Fibroblast of pulmonary artery (primary cell): ENCODE measurements around the gene ERBB4.

Source experiments
- DNase-seq: peaks from one replicate; pipeline ENCODE4 v3.0.0-alpha.2; 2010; ENCODE audit warnings: low read depth
- H3K4me3 ChIP-seq: replicated peaks from 2 replicates; pipeline ENCODE4 v1.5.1; 2011; ENCODE audit warnings: low read depth, mild to moderate bottlenecking, control low read depth, low read length, moderate library complexity
- TF ChIP-seq, protein P1 (sequence below): IDR thresholded peaks from 2 replicates; pipeline ENCODE4 v1.5.1; 2011; ENCODE audit warnings: mild to moderate bottlenecking, control low read depth, low read length, inconsistent platforms; ENCODE audit errors: missing control alignments

ERBB4 gene

DNA sequence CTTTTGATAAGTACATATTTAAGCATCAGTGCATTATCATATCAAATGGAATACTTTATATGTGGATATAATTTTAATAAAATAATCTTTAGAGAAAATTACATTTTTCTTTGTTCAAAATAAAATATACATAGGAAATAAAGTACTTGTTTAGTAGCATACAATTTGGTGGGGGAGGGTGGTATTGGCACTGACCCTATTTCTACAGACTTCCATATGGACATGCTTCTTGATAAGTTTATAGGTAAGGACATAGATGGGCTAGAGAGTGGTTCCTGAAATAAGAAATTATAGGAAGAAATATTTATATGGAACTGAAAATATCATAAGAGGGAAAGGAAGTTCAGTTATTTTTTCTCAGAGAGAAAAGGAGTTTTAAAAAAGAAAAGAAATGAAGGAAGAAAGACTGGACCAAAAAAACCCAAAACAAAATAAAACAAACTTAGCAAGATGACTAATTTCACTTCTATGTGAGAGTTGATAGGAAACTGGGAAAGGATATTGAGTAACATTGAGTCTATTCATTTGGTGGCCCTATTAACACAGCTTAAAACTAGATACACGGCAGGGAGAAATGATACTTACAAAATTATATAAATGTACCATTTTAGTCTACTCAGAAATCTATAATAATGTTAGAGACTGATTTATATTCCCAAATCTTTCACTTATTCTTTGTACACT is 505.9 kb downstream of the ERBB4 start:
- TF ChIP-seq, protein P1, sequence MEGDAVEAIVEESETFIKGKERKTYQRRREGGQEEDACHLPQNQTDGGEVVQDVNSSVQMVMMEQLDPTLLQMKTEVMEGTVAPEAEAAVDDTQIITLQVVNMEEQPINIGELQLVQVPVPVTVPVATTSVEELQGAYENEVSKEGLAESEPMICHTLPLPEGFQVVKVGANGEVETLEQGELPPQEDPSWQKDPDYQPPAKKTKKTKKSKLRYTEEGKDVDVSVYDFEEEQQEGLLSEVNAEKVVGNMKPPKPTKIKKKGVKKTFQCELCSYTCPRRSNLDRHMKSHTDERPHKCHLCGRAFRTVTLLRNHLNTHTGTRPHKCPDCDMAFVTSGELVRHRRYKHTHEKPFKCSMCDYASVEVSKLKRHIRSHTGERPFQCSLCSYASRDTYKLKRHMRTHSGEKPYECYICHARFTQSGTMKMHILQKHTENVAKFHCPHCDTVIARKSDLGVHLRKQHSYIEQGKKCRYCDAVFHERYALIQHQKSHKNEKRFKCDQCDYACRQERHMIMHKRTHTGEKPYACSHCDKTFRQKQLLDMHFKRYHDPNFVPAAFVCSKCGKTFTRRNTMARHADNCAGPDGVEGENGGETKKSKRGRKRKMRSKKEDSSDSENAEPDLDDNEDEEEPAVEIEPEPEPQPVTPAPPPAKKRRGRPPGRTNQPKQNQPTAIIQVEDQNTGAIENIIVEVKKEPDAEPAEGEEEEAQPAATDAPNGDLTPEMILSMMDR, result no peak
- peak; percentile 75 for DNase-seq
- H3K4me3 ChIP-seq, result no peak overlapping the region

DNA sequence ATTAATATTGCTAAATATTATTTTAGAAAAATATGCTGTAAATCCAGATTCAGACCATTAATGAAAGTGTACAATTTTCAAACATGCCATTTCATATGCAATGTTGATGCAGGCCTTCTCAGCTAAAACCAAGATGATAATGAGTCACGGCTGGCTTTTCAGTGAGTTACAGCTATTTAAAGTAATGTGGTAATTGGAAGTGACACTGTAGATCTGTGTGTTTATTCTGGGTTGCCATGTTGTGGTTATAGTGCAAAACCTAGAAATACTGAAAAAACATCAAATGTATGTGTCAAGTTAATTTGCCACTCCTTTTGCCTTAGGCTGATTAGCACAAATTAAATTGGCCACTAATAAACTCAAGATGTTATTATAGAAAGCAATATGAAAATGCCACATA is 506.6 kb downstream of the ERBB4 start:
- DNase-seq, result peak; percentile 54
- TF ChIP-seq, protein P1, result no peak
- H3K4me3 ChIP-seq, result no peak overlapping the region

DNA sequence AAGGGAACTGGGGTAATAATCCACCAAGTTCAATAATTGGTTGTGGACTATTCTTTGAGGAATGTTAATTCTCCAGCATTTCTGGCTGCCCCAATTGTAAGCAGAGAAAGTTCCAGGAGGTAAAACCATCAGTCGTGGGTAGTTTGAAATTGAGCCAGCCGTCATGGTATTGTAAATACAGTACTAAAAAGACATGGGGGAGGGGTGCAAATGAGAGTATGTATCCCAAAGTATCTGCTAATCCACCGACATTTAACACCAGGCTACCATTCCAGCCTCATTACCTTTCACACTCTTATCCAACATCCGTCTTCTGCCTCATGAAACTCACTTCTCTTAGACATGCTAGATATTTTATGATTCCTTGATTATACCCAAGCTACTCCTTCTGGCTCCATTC is 507.9 kb downstream of the ERBB4 start:
- TF ChIP-seq, protein P1, result no peak
- no peak overlapping the region for H3K4me3 ChIP-seq
- DNase-seq, result no peak

DNA sequence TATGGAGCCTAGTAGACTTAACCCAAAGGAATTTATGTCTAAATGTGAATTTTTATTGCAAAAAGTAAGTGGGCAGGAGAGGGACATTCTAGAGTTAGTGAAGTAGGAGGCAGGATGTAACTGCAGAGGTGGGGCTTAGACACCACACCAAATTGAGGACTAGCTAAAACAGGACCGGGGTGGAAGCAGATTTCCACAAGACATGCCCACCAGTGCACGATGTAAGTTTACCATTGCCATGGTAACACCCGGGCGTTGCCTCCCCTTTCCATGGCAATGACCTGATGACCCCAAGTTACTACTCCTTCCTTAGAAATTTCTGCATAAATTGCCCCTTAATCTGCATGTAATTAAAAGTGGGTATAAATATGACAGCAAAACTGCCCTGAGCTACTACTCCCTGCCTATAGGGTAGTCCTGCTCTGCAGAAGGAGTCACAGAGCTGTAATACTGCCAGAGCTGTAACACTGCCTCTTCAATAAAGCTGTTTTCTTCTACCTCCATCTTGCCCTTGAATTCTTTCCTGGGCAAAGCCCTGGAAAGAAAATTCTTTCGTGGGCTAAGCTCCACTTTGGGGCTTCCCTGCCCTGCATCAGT is 509.7 kb downstream of the ERBB4 start:
- no peak overlapping the region for H3K4me3 ChIP-seq
- no peak for DNase-seq
- TF ChIP-seq, protein P1, result no peak

DNA sequence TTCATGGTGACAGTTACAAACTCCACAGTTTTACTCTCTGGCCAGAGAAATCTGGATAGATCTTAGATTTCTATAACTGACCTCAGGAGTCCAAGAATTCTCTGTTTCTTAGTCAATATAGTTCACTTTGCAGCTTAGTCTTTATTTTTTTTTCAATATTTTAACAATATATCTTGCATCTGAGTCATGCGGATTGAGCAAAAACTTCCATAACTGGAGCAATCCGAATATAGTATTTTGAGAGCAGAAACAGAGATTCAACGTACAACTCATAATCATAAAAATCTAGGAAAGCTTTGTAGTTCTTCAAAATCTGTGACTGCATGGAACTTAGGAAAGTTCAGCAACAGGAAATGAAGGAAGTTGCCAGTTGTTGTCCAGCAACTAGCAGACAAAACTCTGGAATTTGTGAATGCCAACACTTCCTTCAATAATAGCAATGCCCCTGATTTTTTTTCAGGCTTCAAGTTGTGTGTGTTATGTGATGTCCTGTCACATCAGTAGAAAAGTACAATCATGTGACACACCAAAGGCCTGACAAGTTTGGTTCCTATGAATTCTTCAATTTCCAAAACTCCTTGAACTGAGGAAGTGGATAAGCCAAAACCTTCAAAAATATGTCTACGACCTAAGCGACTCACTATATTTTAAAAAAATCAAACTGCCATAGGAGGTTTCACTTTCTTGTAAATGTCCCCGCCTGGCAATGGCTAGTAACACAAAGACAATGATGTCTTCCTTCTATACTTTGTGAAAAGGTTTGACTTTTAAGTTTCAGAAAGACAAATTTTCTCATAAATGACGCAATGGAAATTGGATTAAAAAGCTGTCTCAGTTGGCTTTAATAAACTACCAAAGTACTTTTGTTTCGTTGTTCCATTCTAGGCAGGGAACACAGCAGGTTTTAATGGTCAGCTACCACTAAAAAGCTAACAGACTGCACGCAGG is 510.6 kb downstream of the ERBB4 start:
- TF ChIP-seq, protein P1, result no peak
- peak; percentile 59 for DNase-seq
- H3K4me3 ChIP-seq, result no peak overlapping the region

DNA sequence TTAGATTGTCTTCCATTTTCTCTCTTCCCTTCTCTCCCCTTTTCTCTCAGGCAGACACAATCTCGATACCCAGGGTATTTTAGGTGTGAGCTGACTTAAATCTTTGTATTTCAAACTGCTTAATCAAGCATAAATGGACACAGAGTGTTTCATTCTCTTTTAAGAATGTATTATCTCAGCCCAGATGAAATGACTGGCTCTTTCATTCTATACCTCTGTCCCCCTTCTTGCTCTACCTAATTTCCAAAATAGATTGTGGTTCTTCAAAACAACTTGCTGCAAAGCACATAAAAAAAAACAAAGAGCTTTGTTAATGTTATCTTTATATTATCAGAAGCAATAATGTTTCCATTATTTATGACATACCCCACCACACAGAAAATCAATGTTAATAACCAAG is 514.6 kb downstream of the ERBB4 start:
- no peak for DNase-seq
- H3K4me3 ChIP-seq, result no peak overlapping the region
- TF ChIP-seq, protein P1, result no peak
